Esophagus muscularis mucosa (tissue), 4 donors: ENCODE data around the gene EMILIN3.

Experiments
- EP300 ChIP-seq: sonication (generic); formaldehyde crosslinking; IDR thresholded peaks from one replicate; pipeline ENCODE4 v1.6.1; 2017; ENCODE audit warnings: antibody characterized with exemption
- POLR2AphosphoS5 ChIP-seq, 2 donors: sonication (generic); formaldehyde crosslinking; IDR thresholded peaks; one replicate each; pipeline ENCODE4 v1.6.1; 2017; ENCODE audit warnings: antibody characterized with exemption in 2 of 2
- TF ChIP-seq, protein P1 (sequence below), 3 experiments: fragments of 200-600 bp in 2 of 3; fragments of 450-650 bp in 1 of 3; sonication (generic) in 2 of 3; IDR thresholded peaks; one replicate each; pipeline ENCODE4 v1.5.1; 2017 to 2019; ENCODE audit warnings: antibody characterized with exemption in 3 of 3, mild to moderate bottlenecking in 2 of 3, moderate library complexity in 1 of 3

DNA sequence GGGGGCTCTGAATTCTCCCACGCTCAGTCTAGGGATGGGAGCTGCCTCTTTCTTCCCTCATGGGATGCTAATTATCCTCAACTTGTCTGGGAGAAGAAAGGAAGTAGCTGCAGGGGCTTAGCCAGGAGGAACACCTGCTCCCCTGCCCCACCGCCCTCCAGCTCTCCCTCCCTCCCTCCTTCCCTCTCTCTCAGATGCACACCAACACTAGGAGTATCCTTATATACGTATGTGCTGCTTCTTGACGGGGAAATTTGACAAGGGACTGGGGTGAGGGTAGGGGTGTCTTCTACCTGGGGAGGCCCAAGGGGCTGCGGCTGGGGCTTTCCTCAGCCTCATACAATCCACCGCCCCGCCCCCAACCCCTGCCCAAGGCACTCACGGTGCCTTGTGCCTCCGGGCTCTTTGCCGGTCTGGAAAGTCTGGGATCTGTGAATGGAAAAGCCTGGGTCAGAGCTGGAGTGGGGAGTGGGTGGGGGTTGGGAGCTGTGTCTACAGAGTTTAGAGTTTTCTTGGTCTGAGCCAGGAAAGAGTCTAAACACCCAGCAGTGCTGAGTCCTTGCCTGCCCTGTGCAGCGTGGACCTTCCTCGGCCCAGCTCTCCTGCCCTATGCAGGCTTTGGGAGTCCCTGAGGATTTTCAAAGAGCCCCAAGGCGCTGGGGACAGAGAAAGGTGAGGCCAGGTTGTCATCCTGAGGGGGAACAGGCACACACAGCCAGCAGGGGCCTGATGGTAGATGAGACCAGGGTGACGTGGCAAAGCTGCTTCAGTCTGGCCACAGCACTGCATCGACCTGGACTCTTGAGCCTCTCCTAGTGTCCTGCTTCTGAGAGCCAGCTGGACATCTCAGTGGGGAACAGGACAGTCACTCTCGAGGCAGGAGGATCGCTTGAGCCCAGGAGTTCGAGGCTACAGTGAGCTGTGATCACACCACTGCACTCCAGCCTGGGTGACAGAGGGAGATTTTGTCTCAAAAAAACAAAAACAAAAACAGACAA, 29.3 kb upstream of the EMILIN3 start:
- TF ChIP-seq, protein P1, sequence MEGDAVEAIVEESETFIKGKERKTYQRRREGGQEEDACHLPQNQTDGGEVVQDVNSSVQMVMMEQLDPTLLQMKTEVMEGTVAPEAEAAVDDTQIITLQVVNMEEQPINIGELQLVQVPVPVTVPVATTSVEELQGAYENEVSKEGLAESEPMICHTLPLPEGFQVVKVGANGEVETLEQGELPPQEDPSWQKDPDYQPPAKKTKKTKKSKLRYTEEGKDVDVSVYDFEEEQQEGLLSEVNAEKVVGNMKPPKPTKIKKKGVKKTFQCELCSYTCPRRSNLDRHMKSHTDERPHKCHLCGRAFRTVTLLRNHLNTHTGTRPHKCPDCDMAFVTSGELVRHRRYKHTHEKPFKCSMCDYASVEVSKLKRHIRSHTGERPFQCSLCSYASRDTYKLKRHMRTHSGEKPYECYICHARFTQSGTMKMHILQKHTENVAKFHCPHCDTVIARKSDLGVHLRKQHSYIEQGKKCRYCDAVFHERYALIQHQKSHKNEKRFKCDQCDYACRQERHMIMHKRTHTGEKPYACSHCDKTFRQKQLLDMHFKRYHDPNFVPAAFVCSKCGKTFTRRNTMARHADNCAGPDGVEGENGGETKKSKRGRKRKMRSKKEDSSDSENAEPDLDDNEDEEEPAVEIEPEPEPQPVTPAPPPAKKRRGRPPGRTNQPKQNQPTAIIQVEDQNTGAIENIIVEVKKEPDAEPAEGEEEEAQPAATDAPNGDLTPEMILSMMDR (IDR thresholded peaks at IDR 0.05) = no peak
- TF ChIP-seq EP300 = no peak
- no peak for TF ChIP-seq POLR2AphosphoS5 (IDR thresholded peaks at IDR 0.05)
